GM21619 (cell line): ENCODE data around the gene P3H3.

Experiments
- ATAC-seq: cut with Tn5 transposase; IDR thresholded peaks from one replicate; pipeline ENCODE4 v1.9.1; 2021; ENCODE audit not compliant: unreplicated experiment

Gene P3H3

GRCh38 chr12:6799147-6799546, 29.1 kb upstream of the P3H3 start:
- ATAC-seq: no peak

DNA sequence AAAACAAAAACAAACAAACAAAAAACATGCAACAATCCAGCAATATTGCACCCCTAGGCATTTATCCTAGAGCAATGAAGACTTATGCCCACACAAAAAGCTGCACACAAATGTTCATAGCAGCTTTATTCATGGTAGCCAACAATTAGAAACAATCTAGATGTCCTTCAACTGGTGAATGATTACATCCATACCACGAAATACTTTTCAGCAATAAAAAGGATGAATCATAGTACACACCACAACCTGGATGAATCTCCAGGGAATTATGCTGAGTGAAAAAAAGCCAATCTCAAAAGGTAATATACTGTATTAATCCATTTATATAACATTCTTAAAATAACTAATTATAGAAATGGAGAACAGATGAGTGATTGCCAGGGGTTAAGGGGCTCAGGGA, 21.0 kb upstream of the P3H3 start:
- no peak for ATAC-seq

DNA sequence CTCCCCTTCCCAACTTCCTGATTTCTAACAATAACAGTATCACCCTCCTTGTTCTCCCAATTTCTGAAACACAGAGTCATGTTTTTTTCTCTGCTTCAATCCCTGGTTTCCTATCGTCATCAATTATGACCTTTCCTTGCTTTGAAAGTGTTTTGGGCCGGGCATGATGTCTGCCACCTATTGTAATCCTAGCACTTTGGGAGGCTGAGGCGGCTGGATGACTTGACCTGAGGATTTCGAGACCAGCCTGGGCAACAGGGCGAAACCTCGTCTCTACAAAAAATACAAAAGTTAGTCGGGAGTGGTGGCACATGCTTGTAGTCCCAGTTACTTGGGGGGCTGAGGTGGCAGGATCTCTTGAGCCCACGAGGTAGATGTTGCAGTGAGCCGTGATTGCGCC, 19.2 kb upstream of the P3H3 start:
- ATAC-seq: no peak

GRCh38 chr12:6810758-6811157, 17.4 kb upstream of the P3H3 start:
- no peak for ATAC-seq

DNA sequence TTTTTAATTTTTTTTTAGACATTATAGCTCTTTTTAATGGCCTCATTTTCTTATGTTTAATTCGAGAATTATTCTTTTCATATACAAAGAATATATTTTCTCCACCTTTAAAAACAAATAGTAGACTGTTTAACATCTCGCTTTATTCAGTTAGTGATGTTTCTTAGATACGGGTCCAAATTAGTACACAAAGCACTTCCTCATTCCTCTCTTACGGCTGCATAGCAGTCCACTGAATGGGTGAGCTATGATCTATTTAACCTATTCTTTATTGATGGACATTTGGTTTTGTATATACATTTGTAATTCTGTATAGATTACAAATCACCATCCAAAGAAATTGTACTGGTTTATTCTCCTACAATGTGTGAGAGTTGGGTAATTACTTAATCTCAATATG, 14.8 kb upstream of the P3H3 start:
- ATAC-seq: no peak

DNA sequence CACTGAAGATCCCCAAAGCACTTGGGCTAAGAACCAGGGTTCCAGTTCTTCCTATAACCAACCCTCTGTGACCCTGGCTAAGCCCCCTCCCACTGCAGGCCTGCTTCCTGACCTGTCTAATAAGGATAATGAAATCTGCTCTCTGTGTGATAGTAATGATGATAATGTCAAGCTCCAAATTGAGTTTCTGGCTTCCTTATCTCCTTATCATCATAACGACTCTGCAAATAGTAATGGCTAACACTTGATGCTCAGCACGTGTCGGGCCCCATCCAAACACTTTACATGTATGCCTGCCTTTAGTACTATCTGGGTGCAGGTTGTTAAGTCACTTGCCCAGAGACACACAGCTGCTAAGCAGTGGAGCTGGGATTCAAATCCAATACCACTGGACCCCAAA, 11.6 kb upstream of the P3H3 start:
- ATAC-seq: no peak

DNA sequence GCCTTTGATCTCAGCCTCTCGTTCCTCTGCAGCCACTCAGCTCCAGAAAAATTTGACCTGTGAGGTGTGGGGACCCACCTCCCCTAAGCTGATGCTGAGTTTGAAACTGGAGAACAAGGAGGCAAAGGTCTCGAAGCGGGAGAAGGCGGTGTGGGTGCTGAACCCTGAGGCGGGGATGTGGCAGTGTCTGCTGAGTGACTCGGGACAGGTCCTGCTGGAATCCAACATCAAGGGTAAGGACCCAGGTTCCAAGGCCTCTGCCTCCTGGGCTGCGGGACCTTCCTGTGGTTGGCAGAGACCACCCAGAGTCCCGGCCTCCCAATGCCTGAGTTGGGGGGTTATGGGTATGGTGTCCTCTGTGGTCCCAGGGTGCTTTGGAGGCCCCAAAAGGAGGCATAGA, 11.1 kb upstream of the P3H3 start:
- no peak for ATAC-seq

- ATAC-seq: no peak
Measured at GRCh38 chr12:6817662-6818157, 10.5 kb upstream of the P3H3 start.

- ATAC-seq: no peak
Measured at GRCh38 chr12:6818222-6818621, 10.0 kb upstream of the P3H3 start.

DNA sequence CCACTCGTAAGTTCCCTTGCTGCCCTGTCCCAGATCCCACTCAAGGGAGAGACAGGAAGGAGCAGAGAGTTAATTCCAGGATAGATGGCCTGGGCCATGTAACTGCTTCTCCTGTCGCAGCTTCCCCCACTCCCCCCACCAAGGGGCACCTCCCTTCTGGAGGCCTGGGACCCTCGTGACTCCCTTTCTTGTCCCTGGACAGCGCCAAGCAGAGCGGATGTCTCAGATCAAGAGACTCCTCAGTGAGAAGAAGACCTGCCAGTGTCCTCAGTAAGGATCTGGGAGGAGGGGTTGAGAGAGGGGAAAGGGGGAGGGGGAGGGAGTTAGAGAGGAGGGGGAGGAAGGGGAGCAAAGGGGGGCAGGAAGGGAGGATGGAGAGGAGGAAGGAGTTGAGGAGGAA, 9.6 kb upstream of the P3H3 start:
- ATAC-seq: no peak

- ATAC-seq: no peak
Measured at GRCh38 chr12:6819106-6820030, 8.8 kb upstream of the P3H3 start.

DNA sequence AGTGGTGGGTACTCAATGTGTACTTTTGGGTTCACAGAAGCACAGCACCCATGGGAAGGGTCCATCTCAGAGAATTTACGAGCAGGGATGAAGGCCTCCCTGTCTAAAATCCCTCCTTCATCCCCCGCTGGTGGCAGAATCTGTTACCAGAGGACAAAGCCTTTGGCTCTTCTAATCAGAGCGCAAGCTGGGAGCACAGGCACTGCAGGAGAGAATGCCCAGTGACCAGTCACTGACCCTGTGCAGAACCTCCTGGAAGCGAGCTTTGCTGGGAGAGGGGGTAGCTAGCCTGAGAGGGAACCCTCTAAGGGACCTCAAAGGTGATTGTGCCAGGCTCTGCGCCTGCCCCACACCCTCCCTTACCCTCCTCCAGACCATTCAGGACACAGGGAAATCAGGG, 8.0 kb upstream of the P3H3 start:
- ATAC-seq: no peak

GRCh38 chr12:6821591-6822425, 6.4 kb upstream of the P3H3 start, which contains the start of gene GPR162:
Gene GPR162 (plus strand): TSS chr12:6821821. CDS start chr12:6823899, 2,078 bp downstream.
- no peak for ATAC-seq

- no peak for ATAC-seq
Measured at GRCh38 chr12:6822426-6823135, 5.6 kb upstream of the P3H3 start.

GRCh38 chr12:6823182-6824084, 4.8 kb upstream of the P3H3 start:
- ATAC-seq: no peak

DNA sequence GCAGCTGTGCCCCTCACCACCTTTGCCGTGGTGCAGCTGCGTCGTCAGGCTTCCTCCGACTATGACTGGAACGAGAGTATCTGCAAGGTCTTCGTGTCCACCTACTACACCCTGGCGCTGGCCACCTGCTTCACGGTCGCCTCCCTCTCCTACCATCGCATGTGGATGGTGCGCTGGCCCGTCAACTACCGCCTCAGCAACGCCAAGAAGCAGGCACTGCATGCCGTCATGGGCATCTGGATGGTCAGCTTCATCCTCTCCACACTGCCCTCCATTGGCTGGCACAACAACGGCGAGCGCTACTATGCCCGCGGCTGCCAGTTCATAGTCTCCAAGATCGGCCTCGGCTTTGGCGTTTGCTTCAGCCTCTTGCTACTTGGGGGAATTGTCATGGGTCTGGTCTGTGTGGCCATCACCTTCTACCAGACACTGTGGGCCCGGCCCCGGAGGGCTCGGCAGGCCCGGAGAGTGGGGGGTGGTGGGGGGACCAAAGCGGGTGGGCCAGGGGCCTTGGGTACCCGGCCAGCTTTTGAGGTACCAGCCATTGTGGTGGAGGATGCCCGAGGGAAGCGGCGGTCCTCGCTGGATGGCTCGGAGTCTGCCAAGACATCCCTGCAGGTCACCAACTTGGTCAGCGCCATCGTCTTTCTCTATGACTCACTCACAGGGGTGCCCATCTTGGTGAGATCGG, 4.0 kb upstream of the P3H3 start:
- ATAC-seq: no peak

GRCh38 chr12:6824901-6825381, 3.3 kb upstream of the P3H3 start:
- ATAC-seq: no peak

DNA sequence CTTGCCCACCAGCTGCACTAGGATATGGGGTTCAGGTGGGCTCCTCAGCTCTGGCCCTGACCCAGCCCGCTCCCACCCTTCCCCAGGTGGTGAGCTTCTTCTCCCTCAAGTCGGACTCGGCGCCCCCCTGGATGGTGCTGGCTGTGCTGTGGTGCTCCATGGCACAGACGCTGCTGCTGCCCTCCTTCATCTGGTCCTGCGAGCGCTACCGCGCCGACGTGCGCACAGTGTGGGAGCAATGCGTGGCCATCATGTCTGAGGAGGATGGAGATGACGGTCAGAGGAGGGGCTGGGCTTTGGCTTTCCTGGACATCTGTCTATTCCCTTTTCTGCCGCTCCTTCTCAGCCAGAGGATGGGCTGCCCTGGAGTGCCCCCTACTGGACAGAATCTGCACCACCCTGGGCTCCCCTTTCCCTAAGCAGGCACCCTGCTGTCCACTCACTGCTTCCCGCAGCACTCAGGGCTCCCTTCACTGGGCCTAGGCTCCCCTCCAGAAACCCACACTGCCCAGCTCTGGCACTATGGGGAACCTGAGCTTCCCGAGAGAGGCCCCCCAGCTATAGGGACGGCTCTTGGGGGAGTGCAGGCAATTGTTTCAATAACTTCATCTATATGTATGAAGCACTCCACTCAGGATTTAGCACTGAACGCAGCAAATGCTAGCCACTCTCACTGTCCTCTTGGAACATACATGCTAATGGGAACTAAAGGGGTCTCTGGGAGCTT, 2.6 kb upstream of the P3H3 start:
- no peak for ATAC-seq
